ENCODE data around the gene GFY. TPM values are rescaled to one million over a fixed set of nuclear protein-coding genes. Genes with fewer than 3 reads are reported as not detected.
A peak's percentile ranks its signal among the peaks of the same experiment; 100 is the strongest.

GFY gene
- total RNA-seq, 2 experiments from 2014 or later: not detected

DNA sequence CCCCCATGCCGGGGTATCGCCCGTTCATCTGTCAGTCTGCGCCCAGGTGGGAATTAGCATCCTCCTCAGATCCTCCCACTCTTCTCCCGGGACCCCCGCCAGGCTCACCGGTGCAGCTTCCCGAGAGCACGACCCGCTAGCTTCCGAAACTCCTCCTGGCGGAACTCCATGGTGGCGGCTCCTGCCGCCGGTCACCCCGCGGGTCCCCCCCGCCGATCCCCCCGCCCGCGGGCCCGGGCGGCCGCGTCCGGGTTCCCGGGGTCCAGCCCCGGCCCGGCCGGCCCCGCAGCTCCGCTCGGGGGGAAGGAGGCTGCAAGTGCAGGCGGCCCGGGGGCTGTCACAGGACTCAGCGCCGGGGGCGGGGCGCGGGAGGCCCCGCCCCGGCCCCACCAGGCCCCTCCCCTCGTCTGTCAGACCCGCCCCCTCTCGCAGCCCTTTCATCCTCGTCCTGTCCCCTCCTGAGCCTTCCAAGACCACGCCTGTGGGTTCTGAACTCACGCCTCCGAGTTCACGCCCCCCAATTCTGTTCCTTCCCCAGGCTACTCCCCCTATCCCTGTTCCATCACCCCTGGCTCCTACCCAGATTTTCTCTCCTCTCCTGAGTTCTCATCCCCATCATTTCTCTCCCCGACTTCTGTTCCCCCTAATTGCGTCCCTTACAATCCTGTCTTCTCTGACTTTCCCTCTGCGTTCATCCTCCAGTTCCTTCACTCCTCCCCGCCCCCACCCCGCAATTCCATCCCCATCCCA is 16.2 kb downstream of the GFY start, which contains the start of gene SLC17A7:
TSS of gene SLC17A7 (minus strand) at position 318 of the 750 bp plus-strand sequence. CDS start at position 170, 148 bp downstream.
- Mint-ChIP-seq H3K4me1 (ENCODE audit: low read depth) (peaks cover 28% of the 10 kb centered on the region), H3K9me3 (no peaks in the 10 kb centered on the region), H3K27me3 (peaks cover 57% of the 10 kb centered on the region), H3K27ac (no peak within 1 kb of the TSS), H3K4me3 (peak within 1 kb of the TSS; percentile 74), H3K36me3 (ENCODE audit: low read depth) (peaks cover 2% of the 10 kb centered on the region)
- ATAC-seq: peak; percentile 37
- DNase-seq: peak; percentile 70
- TF ChIP-seq, protein P1, sequence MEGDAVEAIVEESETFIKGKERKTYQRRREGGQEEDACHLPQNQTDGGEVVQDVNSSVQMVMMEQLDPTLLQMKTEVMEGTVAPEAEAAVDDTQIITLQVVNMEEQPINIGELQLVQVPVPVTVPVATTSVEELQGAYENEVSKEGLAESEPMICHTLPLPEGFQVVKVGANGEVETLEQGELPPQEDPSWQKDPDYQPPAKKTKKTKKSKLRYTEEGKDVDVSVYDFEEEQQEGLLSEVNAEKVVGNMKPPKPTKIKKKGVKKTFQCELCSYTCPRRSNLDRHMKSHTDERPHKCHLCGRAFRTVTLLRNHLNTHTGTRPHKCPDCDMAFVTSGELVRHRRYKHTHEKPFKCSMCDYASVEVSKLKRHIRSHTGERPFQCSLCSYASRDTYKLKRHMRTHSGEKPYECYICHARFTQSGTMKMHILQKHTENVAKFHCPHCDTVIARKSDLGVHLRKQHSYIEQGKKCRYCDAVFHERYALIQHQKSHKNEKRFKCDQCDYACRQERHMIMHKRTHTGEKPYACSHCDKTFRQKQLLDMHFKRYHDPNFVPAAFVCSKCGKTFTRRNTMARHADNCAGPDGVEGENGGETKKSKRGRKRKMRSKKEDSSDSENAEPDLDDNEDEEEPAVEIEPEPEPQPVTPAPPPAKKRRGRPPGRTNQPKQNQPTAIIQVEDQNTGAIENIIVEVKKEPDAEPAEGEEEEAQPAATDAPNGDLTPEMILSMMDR (IDR thresholded peaks at IDR 0.05): no peak
- intact Hi-C loops (cut with micrococcal nuclease): loop anchor here (5.0 to 10.0 kb wide), 2 partner anchors 49 to 177 kb away; no protein-coding TSS in a partner anchor
- POLR2A ChIA-PET: interaction anchor here (1.5 to 2.3 kb wide), 3 partner anchors 11 to 50 kb away, joined by 4 to 11 read pairs (median 6); partner anchors contain the start of genes ALDH16A1 and PIH1D1
- CTCF ChIA-PET: interaction anchor here (1.0 to 2.0 kb wide), 4 partner anchors 34 to 215 kb away, joined by 3 to 13 read pairs (median 3); no protein-coding TSS in a partner anchor

DNA sequence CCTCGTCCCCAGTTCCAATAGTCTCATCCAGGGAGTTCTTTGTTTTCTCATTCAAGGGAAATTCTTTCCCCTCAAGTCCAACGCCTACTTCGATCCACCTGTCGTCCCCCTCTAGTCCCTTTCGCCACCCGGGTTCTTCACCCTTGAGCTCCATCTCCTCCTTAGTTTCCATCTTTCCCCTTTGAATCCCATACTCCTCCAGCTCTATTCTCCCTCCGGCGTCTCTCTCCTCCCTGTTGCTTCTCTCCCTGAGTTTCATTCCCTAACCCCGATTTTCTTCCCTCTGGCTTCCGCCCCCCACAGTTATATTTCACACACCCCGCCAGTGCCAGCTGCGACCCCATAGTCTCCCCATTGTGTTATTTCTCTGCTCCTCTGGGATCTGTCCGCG is 16.8 kb downstream of the GFY start:
- CTCF ChIA-PET: interaction anchor here (1.0 to 2.0 kb wide), 4 partner anchors 33 to 216 kb away, joined by 3 to 13 read pairs (median 3); no protein-coding TSS in a partner anchor
- H3K27me3 Mint-ChIP-seq: peaks cover 51% of the 10 kb centered on the region
- TF ChIP-seq, protein P1 (IDR thresholded peaks at IDR 0.05): no peak
- ATAC-seq (no peak), DNase-seq (no peak)
- intact Hi-C loops (cut with micrococcal nuclease): loop anchor here (5.0 to 10.0 kb wide), 2 partner anchors 50 to 177 kb away; no protein-coding TSS in a partner anchor
- H3K4me3 Mint-ChIP-seq: peak overlapping the region; percentile 74
- POLR2A ChIA-PET: interaction anchor here (1.5 to 2.3 kb wide), 2 partner anchors 10 to 50 kb away, joined by 6 to 11 read pairs; partner anchors contain the start of genes ALDH16A1 and PIH1D1
- H3K27ac Mint-ChIP-seq: no peak overlapping the region
- peaks cover 27% of the 10 kb centered on the region for H3K4me1 Mint-ChIP-seq (ENCODE audit: low read depth)
- no peaks in the 10 kb centered on the region for H3K9me3 Mint-ChIP-seq
- H3K36me3 Mint-ChIP-seq (ENCODE audit: low read depth): peaks cover 3% of the 10 kb centered on the region

DNA sequence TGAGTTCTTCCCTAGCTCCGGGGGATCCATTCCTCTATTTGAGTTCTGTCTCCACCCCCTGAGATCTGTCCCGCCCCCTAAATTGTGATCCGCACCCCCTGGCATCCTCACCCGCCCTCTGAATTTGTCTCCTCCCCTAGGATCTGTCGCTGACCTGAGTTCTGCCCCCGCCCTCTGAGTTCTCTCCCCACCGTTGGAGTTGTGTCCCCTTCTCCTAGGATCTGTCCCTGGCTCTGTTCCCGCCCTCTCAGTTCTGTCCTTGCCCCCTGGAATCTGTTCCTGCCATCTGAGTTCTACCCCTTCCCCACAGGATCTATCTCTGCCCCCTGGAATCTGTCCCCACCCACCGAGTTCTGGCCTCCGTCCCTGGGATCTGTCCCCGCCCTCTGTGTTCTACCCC is 17.2 kb downstream of the GFY start:
- peak; percentile 53 for DNase-seq
- TF ChIP-seq, protein P1 (IDR thresholded peaks at IDR 0.05): no peak
- ChIA-PET POLR2A (interaction anchor here (1.5 to 2.3 kb wide), 2 partner anchors 10 to 51 kb away, joined by 6 to 11 read pairs; partner anchors contain the start of genes ALDH16A1 and PIH1D1), CTCF (interaction anchor here (0.5 to 2.0 kb wide), 6 partner anchors 31 to 216 kb away, joined by 3 to 13 read pairs (median 3); partner anchors contain the start of gene FLT3LG)
- H3K36me3 Mint-ChIP-seq (ENCODE audit: low read depth): peaks cover 5% of the 10 kb centered on the region
- peaks cover 29% of the 10 kb centered on the region for H3K4me1 Mint-ChIP-seq (ENCODE audit: low read depth)
- ATAC-seq: no peak
- no peak overlapping the region for H3K27ac Mint-ChIP-seq
- no peaks in the 10 kb centered on the region for H3K9me3 Mint-ChIP-seq
- peaks cover 49% of the 10 kb centered on the region for H3K27me3 Mint-ChIP-seq
- intact Hi-C loops (cut with micrococcal nuclease): loop anchor here (5.0 to 10.0 kb wide), 2 partner anchors 50 to 178 kb away; no protein-coding TSS in a partner anchor
- peak overlapping the region; percentile 74 for H3K4me3 Mint-ChIP-seq

DNA sequence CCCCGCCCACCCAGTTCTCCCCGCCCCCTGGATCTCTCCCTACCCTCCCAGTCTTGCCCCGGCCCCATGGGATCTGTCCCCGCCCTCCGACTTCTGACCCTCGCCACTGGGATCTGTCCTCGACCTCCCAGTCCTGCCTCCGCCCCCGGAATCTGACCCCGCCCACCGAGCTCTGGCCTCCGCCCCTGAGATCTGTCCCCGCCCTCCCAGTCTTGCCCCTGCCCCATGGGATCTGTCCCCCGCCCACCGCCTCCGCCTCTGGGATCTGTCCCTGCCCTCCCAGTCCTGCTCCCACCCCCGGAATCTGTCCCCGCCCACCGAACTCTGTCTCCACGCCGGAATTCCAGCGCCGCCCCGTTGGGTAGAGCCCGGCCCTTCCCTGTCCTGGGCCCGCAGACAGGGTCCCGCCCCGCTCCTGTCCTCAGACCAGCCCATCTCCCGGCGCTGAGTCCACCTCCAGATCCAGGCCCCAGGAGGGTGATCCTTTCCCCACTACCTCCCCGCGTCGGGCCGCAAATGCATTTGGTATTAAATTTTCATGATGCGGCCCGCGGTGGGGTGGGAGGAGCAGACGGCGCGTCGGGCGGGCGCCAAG is 17.7 kb downstream of the GFY start:
- peaks cover 33% of the 10 kb centered on the region for H3K4me1 Mint-ChIP-seq (ENCODE audit: low read depth)
- H3K36me3 Mint-ChIP-seq (ENCODE audit: low read depth): peaks cover 8% of the 10 kb centered on the region
- H3K9me3 Mint-ChIP-seq: no peaks in the 10 kb centered on the region
- peak; percentile 18 for ATAC-seq
- H3K27me3 Mint-ChIP-seq: peaks cover 44% of the 10 kb centered on the region
- intact Hi-C loops (cut with micrococcal nuclease): loop anchor here (5.0 to 10.0 kb wide), 2 partner anchors 51 to 178 kb away; no protein-coding TSS in a partner anchor
- TF ChIP-seq, protein P1 (IDR thresholded peaks at IDR 0.05): no peak
- peak overlapping the region; percentile 74 for H3K4me3 Mint-ChIP-seq
- CTCF ChIA-PET: interaction anchor here (0.5 to 2.0 kb wide), 6 partner anchors 9 to 217 kb away, joined by 3 to 13 read pairs (median 3); partner anchors contain the start of genes FLT3LG and PIH1D1
- POLR2A ChIA-PET: interaction anchor here (0.6 to 2.3 kb wide), 3 partner anchors 9 to 51 kb away, joined by 3 to 11 read pairs (median 6); partner anchors contain the start of genes ALDH16A1 and PIH1D1
- DNase-seq: peak; percentile 75
- peak overlapping the region; percentile 83 for H3K27ac Mint-ChIP-seq
